EH (cell line): ENCODE data around the gene GPC3.

Experiments used
- DNase-seq: peaks from one replicate; pipeline ENCODE4 v3.0.0-alpha.2; 2015; ENCODE audit warnings: low read depth

Gene GPC3

GRCh38 chrX:133968109-133968508, 17.3 kb downstream of the GPC3 start:
- DNase-seq: no peak

GRCh38 chrX:133966199-133966598, 19.2 kb downstream of the GPC3 start:
- no peak for DNase-seq

DNA sequence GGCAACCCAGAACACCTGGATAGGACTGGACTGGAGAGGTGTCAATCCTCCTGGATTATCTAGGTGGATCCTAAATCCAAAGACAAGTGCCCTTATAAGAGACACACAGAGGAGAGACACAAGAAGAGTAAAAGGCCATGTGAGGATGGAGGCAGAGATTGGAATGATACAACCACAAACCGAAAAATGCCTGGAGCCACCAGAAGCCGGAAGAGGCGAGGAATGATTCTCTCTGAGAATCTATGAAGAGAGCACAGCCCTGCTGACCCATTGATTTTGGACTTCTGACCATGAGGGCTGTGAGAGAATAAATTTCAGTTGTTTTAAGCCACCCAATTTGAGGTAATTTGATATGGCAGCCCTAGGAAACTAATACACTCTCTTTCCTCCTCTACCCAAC, 20.1 kb downstream of the GPC3 start:
- no peak for DNase-seq

DNA sequence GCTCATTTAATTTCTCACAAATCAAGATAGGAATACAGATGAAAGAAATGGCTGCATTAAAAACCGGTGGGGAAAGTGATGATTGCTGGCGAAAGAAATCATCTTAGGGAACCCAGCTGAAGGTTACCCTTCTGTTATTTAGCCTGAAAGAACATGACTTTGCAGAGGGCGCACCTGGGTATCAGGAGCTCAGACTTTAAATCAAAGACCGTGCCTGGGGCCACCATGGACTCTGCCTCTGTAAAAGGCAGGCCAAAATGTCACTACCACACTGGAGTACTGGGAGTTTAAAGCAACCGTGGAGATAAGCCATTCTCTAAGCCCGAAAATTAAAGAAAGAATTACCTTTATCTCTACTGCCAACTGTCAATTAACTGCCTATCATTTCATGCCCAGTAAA, 24.3 kb downstream of the GPC3 start:
- no peak for DNase-seq

DNA sequence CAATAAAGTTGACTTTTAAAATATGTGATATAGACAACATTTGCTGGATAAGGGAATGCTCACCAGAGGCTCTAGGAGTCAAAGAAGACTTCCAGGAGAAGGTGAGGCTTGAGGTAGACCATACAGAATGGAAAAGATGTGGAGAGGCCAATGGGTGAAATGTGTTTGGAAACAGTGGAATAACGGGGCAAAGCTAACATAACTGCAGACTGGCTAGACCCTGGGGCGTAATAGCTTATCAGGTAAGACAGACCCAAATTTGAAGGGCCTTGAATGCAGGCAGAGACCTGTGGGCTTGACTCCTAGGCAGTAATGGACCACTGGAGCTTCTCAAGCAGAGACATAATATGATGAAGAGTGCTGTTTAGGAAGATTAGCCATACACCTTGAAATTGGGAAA, 25.4 kb downstream of the GPC3 start:
- DNase-seq: no peak

DNA sequence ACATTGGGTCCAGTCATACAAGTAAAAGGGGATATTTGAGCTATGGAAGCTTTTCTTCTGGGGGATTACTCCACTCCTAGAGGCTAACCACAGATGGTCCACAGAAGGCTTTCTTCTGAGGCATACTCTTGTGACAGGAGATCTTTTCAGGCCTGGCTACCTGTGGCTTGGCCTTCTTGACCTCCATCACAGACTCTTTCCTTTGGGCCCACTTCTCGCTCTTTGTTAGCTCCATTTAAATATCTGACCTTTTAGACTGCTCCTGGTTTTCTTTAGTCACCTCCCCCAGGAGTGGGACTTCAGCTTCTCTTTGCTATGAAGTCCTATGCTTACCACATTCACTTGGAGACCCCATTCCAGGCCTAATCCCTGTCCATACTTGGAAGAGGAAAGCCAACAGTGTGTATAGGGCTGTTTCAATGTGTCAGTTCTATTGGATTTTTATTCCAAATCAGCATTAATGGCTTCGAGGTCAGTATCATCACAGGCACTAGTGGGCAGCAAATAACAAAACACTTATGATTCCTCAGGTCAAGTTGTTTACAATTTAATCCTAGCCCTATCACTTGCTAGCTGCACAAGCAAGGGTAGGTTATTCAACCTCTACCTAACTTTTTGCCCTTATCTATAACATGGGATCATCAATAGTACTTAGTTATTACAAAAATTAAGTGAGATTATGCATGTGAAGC, 26.3 kb downstream of the GPC3 start:
- DNase-seq: no peak

DNA sequence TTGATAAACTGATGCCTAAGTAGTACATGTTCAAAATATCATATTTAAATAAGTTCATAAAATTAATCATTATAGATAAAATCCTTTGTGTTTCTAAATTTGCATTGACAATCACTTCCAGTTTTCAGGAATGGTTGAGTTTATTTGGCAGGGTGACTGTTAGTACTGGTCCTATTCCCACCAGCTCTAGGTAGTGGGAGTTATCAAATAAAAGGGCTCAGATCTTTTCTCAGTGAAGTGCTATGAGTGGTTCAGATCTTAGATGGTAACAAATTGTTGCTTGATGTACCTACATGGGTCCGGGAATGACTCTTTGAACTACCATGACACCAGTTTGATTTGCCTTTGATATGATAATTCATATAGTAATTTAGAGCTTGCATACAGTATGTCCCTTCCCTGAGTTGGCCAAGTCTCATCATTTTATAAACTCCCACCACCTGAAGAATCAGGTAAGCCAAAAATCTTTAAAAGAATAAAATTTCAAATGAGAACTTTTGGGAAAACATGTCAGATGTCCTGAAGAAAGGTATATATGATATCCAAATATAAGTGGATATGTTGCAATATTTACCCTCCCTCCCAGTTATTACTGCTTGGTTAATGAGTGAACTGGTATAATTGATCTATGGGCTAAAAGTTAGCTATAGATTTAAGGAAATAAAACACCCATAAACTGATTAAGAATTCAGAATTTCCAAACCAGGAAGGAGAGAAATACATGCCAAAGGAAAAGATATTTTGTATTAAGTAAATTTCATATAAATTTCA, 28.6 kb downstream of the GPC3 start:
- DNase-seq: no peak

GRCh38 chrX:133953785-133954355, 31.5 kb downstream of the GPC3 start:
- DNase-seq: no peak

GRCh38 chrX:133953078-133953477, 32.3 kb downstream of the GPC3 start:
- DNase-seq: no peak

DNA sequence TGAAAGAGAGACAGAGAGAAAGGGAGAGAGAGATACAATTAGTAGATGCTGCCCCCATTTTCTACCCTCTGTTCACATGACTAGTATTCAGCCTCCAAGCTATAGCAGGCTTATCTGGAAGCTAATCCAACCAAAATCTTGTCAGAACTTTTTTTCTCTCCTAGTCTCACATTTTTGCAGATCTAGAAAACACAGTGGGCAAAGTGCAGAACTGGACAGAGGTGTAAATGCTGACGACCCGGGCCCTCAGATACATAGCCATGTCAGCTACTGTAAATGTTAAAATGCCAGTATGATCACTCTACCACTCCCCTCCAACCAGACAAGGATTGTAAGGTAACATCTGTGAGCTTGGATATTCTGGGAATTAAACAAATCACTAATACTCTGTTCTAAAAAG, 34.3 kb downstream of the GPC3 start:
- no peak for DNase-seq

DNA sequence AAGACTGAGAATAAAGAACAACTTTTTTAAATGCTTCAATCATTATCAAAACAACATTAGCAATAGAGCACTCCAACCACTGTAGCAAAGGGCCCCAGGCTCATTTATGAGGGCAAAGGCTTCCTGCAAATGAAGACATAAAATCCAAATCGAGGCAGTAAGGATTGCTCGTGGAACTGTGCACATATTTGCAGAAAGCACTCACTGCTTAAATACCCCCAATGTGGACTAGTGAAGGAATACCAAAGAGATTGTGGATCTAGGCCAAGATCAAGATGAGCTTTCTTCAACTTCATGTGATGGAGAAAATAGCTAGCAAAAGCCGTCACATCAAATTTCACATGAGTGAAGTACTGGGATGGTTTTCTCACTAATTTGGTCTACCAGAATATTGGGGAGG, 35.2 kb downstream of the GPC3 start:
- no peak for DNase-seq

DNA sequence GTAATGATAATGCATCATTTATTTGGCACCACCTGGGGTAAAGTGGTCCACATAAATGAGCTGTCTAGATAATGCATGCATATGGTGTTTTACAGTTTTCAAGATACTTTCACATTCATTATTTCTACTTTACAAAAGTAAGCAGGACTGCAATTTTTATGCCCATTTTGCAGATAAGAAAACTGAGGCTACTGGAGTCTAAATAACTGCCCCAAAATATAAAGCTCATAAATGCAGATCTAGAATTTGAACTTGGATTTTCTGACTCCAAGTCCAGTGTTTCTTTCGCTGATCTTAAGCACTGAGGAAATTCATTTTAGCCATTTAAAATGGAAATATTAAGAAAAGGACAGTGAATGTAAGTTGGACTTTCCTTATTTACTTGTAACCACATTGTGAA, 36.5 kb downstream of the GPC3 start:
- DNase-seq: no peak

- no peak for DNase-seq
Observed at GRCh38 chrX:133947996-133948395, 37.4 kb downstream of the GPC3 start.

- no peak for DNase-seq
Observed at GRCh38 chrX:133947022-133947421, 38.4 kb downstream of the GPC3 start.

GRCh38 chrX:133943507-133943906, 41.9 kb downstream of the GPC3 start:
- DNase-seq: no peak

GRCh38 chrX:133939655-133940302, 45.6 kb downstream of the GPC3 start:
- DNase-seq: peak; percentile 0

DNA sequence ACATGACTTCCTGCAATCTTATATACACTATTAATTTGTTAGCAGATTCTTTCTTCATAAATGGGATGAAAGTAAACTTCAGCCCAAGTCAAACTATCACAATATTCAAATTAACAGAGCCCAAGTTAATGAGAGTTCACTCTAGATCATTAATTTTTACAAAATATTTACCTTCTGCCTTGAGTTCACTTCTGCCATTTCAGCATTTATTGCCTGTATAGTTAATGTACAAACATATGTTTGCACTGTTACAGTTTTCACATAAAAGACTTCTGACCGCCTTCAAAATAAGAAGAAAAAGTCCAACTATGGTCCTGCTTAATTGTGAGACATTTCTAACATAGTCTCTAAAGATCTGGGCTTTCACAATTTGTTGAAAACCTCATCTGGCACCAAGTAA, 46.9 kb downstream of the GPC3 start:
- DNase-seq: no peak

- DNase-seq: no peak
Observed at GRCh38 chrX:133937022-133937421, 48.4 kb downstream of the GPC3 start.

DNA sequence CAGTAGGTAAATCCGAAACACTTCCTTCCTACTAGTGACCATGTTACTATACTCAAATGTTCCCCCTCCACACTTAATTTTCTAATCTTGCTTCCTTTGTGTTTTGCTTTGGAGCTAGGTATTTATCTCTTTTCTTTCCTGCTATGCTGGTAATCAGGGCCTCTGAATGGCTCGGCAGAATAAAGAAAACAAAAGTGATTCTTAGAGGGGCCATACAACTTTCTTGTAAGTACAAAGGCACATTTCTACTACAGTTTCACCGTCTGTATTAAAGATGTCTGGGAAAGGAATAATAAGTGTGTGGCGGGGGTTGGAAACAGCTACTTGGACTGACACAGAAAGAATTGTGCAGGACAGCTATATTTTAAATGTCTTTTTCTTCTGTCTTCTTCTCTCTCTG, 50.3 kb downstream of the GPC3 start:
- no peak for DNase-seq

DNA sequence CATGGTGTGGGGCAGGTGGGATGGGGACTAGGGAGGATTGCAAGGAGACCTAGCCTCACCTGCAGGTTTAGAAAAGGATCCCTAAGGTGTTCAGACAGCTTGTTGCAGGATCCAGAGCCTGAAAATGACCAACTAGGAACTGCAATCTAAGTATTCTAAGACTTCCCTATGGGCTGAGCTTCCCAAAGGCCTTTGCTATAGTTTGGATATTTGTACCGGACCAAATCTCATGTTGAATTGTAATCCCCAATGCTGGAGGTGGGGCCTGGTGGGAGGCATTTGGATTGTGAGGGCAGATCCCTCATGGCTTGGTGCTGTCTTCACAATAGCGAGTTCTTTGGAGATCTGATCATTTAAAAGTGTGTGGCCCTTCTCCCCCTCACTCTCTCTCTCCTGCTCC, 52.1 kb downstream of the GPC3 start:
- DNase-seq: no peak

DNA sequence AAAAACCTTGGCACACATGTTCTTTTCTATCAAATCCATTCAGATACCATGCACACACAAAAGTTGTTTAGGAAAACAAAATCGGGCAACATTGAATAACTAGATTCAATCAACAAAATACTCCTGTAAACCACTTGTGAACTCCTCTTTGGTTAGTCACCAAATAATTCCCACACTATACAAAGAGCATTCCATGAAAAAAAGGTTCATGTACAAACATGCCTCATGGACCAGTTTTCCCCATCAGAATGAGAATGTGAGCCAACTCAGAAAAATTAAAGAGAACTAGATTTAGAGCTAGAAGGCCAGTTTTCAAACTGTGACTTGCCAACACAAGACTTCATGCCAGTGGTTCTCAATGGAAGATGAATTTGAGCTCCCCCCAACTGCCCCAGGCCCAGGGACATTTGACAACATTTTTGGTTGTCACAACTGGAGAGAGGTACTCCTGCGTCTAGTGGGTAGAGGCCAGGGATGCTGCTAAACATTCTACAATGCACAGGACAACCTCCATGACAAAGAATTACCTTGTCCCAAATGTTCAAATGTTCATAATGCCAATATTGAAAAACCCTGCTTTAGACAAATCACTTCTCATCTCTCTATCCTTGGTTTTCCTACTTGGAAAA, 55.4 kb downstream of the GPC3 start:
- no peak for DNase-seq

DNA sequence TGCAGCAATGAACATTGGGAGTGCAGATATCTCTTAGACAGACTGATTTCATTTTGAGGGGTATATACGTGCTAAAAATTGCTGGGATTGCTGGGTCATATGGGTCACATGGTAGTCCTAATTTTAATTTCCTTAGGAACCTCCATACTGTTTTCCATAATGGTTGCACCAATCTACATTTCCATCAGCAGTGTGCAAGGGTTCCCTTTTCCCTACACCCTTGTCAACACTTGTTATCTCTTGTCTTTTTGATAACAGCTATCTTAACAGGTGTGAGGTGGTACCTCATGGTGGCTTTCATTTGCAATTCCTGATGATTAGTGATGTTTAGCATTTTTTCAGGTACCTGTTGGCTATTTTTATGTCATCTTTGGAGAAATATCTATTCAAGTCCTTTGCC, 57.0 kb downstream of the GPC3 start:
- DNase-seq: no peak

DNA sequence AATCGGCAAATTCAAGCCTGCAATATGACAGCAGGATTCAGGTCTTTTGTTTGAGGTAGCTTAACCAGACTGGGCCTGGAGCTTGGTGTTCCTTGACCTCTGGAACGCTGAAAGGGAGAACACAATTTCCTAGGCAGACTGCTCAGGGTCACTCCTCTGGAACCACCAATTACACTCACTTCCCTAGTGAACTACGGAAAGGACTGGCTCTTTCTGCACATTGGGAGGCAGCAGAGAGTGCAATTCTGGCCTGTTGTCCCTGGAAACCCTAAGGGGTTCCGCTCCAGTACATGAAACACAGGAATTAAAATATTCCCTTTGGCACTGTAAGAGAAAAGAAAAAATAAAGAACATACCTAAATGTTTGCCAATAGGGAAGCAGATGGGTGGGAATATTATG, 58.6 kb downstream of the GPC3 start:
- DNase-seq: no peak
